SH-SY5Y (cell line): ENCODE data around the gene SRSF6.

Experiments
- GATA2 ChIP-seq: IDR thresholded peaks from 2 replicates; pipeline ENCODE4 v1.6.1; 2011; ENCODE audit warnings: mild to moderate bottlenecking, low read depth, low read length
- GATA3 ChIP-seq: IDR thresholded peaks from 2 replicates; pipeline ENCODE4 v1.6.1; 2011; ENCODE audit warnings: low read depth, mild to moderate bottlenecking, low read length, moderate library complexity

- no peak for TF ChIP-seq GATA3
- TF ChIP-seq GATA2, result no peak
These were observed 672 bp upstream of the SRSF6 start for GRCh38 chr20:43456809-43457639.
